Activated naive CD8-positive, alpha-beta T cell treated with anti-CD3 and anti-CD28 coated beads, Interleukin-2, amount 50 U/mL, for 16 hours (primary cell): ENCODE data around the gene ITPKB.
"Not testable (repeated sequence)": the region's sequence is repeated elsewhere in the genome, so short reads cannot be mapped to it uniquely, and the experiment has no call there.

Experiments
- DNase-seq: peaks from one replicate; pipeline ENCODE4 v3.0.0-alpha.2; 2020; ENCODE audit warnings: low read depth, low spot score

ITPKB gene

DNA sequence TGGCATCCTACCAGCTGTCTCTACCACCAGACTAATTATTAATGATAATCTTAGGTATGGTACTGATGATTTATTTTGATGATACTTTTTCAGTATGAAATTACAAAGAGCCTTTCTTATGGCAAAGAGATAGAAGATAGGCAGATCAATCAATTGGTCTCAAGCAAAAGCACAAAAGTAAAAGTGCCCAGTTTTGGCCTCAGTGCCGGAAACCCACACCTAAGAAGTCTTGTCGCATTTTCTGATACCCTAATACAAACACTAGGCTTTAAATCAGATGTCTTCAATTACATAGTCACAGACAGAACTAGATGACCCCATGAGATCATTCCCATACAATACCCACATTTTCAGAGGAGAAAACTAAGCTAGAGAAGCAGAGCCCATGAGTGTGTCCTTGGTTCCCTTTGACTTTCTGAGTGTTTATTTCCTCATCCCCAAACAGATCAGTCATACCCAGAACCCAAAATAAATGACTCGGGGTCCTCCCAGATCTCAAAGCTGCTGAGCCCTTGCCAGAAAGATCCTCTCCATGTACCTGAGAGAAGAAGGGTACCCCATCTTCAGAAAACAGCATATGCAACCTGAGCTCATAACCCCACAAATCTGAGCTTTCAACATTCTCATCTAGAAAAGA, 7.7 kb downstream of the ITPKB start:
- no peak for DNase-seq

DNA sequence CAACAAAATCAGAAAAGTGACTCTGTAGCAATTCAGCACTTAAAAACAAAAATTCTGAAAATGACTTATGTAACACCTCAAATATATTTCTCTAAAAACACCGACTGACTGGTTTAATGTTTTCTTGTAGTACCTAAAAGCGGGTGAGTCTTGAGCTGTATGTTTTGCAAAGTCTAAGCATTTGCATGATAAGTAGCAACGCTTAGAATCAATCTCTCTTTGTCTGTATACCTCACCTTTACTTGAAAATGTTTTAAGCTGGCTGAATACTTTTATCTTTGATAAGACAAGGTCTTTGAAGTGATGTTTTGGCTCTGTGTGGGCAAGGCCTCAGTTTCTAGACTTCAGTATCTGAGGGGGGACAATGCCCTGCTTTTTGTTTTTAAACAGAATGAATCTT, 8.2 kb downstream of the ITPKB start:
- DNase-seq = no peak

DNA sequence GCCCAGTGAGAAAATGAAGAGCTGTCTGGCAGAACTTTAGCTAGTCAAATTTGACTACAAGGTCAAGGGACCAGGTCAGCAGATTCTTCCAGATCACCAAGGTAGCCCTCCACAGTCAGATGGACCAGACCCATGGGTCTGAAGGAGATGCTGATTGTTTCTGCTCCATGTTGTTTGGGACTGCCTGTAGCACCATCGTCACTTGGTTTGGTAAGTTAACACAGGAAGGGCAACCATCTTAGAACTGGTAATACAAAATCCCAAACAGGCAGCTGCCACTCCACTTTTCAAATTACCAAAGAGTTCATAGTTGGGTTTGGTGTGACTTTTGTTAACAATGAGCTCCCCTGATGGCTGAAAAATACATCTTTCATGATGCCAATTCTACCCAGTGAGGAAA, 9.0 kb downstream of the ITPKB start:
- DNase-seq = no peak

DNA sequence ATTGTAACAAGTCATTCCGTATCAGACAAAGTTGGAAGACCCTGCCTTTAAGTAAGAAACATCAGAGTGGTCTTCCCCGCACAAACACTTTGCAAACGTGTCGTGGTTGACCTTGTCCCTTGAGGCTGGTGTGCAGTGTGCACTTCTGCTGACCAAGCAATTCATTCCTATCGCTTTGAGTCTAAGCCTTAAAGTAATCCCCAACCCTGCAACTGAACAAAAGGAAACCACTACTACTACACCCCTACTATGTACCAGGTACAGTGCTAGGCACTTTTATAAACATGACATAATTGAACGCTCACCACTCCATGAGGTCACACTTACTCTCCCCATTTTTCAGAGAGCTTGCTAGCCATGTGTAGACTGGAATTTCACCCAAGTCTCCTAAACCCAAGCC, 10.6 kb downstream of the ITPKB start:
- DNase-seq = no peak

DNA sequence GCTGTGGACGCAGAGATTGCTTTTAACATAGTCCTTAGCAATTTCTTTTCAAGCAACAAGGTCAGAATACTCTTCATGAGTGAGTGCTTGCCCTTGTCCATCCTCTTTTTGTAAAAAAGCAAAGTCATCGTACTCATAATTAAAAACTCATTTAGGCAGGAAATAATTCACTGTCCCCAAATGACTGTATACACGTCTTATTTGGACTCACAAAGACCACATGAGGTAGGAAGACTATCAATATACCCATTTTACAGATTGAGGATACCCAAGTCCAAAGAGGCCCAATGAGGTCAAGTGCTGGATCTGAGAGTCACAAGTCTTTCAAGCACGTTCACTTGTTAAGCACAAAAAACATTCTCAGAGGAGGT, 13.2 kb downstream of the ITPKB start:
- DNase-seq = no peak

DNA sequence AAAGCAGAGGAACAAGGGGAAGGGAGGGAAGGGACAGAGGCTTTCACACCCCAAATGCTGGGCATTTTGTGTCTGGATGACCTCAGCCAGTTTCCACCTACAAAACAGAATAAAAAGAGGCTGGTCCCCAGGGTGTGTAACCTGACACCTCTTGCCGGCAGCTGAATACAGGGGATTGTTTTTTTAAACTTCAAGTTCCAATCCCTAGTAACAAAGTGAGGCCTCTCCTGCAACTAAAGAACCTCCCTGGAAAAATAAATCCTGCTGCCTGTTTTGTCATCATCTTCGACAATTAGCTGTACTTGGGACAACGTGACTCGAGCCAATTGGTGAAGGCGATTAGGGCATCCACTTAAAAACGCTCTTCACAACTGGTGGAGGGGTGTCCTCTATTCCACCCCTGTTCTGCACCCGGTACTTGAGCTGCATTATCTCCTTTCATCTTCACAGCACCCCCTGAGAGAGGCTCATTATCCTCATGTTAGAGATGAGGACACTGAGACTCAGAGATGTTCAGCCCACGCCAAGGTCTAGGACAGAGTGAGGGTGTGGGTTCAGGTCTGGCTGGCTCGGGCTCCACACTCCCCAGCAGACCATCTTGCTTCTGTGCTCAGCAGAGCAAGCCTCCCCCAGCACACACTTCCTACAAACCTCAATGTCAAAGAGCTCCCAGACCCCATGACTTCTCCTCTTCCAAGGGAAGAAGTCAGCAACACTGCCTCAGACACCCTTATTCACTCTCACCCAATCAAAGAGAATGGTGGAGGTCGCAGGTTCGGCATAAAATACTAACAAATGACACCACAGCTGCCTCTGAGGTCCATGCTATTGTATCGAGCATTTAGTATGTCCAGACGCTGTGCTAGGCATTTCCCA, 15.2 kb downstream of the ITPKB start:
- DNase-seq = no peak

DNA sequence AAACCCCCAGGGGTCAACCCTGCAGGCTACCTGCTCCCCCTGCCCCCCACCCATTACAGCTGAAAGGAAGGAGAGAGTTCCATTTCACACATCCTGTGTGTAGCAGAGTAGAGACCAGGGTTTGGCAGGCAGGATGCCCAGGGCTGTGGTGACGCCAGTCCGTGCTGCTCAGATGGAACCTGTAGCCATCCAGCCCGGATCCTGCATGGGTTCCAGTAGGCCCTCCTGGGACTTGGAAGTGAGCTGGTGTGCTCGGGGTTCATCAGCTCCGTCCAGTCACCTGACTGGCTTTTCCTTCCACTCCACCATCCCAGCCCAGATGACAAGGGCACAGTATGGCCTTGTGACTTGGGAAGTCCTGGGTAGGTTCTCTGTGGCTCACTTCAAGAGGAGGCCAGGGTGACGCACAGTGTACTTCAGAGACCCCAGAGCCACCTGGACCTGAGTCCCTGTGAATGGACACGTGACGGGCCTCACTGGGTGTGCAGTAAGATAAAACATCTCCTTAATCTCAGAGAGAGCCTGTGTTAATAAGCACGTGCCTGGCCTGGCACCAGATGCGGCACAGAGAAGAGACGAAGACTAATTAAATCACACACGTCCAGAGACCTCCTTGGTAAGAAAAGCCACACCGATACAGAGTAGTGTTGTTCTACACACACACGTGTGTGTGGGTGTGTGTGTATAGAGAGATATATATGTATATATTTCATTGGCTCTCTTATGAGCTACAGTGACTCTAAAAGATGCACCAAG, 16.0 kb downstream of the ITPKB start:
- DNase-seq = no peak

DNA sequence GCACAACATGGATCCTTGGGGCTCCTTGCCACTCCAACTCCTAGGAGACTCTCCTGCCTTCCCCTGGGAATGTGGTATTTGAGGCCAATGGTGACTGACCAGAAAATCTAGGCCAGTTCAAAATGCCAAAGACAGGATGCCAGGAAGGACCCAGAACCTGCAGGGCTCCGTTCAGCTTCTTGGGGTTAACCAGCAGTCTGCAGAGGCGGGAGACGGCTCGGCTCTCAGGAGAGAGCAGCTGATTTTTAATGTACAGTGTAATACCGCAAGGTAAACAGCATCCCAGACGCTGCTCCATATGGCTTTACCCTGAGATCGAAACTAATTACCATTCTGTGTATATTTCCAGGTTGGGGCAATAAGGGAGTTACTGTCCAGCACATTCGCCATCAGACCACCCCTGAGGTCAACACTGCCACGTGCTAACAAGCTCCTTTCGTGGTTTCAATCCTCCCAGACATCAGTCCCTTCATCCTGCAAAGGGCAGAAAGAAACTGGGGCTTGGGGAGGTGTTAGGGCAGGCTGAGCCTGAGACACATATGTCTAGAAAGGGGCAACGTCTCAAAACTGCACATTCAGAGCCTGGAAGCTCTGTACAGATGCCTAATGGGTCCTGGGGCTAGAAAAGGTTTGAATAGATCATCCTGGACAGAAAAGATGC, 16.7 kb downstream of the ITPKB start:
- DNase-seq = no peak

DNA sequence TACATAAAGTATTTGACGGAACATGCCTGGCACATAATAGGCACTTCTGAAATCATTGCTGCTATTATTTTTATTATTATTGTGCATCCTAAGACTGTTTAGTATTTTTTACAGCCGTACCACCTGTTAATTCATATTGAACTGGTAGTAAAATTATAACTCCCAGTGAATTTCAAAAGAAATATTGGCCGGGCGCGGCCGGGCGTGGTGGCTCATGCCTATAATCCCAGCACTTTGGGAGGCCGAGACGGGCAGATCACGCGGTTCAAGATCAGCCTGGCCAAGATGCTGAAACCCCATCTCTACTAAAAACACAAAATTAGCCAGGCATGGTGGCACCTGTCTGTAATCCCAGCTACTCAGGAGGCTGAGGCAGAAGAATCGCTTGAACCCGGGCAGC, 18.5 kb downstream of the ITPKB start:
- DNase-seq = not testable (repeated sequence)

DNA sequence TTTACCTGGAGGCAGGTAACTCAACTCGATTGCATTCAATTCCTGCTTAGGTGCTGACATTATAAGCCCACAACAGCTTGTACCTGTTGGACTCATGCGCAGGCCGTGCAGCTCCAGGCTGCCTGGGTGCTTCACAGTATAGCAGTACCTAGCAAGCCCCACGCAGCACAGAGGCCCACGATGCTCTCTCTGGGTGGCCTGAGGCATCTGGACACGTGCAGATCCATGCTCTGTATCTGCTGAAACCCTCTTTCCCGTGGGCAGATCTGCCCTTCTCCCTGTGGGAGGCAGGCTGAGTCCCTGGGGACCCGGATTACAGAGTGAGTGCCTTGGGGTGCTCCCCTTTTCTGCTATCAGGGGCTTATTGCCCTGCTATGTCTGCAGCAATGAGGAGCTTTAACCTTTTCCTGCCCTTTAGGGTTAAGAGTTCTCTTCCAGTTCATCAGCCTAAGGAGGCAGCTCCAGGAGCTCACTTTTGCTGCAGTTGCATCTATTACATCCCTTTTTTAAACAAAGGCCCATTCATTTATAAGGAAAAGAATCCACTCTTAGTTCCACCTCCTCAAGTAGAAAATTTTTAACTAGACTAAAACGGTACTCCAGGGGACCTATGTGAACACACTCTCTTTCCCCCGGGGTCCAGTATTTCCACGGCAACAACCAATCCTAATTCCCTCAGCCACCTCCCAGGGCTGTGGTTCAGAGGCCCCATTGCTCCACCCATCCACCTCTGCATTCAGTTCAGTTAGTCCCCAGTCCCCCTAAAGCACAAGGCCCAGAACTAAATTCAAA, 19.3 kb downstream of the ITPKB start:
- DNase-seq = no peak

DNA sequence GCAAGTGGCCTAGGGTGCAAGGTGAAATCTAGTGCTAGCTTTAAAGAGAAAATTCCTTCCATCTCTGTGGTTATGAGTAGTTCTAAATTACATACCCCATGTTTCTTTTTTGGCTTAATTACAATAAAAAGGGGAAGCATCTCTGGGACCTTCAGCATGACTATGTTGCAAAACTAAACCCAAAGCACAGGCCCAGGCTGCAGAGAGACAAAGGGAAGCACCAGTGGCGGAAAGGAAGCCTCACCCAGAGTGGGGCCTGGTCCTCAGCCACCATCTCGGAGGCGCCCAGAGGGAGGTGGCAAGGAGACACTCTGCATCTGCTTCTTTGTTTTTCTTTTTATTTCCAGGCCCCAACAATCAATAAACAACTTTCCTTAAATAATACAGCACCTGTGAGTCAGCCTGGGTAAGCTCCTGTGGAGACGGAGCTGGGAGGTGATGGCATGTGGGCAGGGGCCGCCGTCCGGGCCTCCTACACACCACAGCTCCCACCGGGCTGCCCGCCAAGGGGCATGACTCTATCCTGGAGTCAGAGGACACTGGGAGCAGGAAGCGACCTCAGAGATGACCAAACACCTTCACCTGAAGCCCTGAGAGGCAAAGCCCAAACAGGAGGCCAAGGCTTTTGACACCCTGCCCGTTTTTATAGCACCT, 21.7 kb downstream of the ITPKB start:
- no peak for DNase-seq

DNA sequence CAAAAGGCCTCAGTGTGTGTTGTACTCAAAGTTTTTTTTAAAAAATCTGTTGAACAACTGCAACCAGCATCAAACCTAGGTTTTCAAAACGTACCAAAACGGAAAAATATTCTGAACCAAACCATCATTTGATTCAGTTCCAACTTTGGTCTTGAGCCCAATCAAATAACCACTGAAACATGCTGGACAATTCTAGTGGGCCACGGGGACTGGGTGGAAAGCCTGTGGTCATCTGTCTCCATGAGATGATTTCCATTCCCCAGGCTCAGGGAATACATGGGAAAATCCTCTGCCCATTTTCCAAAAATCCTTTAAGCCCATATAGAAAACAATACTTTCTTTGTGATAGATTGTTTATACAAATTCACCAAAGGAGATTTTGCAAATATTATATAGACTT, 22.5 kb downstream of the ITPKB start:
- DNase-seq = no peak

DNA sequence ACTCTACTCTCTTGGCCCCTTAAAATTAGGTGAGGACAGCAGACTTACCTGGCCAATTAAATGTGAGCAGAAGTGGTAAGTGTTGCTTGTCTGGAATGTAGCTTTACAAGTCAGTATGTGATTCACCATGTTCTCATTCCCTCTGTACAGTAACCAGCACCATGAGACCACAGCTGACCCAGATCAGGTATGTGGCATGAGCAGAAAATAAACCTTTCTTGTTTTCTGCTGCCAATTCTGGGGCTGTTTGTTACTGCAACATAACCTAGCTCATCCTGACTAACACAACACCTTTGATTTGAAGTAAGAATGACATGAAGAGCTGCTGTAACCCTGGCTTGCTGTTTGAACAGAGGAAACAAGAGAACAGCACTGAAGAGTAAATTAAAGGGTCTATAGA, 24.9 kb downstream of the ITPKB start:
- DNase-seq = no peak

DNA sequence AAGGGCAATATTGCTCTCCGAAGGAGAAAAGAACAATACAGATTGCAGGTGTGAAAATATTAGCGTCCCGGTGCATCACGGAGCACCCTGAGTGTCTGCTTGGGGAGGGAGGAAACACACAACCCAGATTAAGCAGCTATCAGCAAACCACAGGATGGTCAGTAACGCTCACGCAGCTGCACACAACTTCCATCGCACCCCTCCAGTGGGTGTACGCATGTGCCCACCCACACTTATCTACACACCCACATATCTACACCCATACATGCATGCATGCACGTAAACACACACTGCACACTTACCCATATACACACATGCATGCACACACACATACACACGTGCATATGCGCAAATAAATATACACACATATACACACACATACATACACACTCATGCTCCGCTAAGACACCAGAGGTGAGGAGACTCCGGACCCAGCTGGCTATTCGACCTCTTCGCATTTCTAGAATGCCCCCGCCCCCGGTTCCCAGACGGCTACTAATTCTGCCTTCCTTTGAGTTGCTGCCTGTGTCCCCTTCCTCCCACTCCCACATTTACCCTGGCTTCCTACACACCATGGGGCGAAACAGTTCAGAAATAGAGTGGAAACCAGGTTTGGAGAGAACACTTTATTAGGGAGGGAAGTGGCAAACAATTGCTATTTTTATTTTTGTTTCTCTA, 26.2 kb downstream of the ITPKB start:
- no peak for DNase-seq

DNA sequence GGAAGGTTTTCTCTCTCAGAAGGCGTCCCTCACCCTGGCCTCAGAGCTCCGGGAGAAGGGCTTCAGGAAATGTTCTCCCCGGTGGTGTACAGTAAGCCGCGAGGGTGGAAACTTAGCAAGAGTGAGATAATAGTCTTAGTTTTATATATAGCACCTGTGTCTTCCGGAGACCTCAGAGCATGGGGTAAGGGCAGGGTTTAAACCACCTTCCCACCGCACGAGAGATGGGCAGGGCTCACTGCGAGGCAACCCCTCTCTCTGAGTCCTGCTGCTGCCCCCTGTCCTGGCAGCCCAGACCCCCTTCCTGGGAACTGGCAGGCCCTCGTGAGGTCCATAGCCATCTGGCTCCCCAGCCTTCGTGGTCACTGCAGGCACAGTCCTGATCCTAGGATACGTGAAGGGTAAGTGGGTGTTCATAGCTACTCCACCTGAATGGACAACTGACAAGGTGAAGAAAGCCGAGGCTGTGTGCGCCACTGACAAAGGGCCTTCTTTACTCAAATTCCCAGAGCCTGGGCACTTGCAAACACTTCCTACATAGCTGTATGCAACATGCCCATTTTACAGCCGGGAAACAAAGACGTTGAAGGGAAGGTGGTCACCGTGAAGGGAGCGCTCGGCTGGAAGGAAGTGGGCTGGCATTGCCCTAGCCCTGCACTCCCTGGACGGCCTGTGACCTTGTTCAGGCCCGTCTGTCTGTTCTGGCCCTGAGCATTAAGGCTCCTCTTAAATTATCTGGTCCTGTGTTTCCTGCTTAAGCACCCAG, 26.9 kb downstream of the ITPKB start:
- DNase-seq = no peak

DNA sequence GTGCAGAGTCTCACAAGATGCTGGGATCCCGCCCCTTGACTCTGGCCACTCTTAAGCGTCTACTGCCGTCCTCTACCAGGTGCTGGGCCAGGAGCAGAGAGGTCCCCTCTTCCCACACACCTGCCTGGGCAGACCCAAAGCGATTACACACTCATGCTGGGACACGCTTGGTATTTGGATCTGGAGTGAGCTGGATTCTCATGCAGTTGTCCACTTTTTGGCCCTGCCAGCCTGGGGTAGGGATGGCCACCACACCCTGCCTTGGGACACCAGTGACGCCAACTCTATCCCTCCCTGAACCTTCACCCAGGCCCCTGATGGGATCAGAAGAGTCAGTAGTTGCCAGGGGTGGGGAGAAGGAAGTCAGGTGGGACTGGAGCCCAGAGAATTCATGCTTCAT, 28.6 kb downstream of the ITPKB start:
- no peak for DNase-seq

DNA sequence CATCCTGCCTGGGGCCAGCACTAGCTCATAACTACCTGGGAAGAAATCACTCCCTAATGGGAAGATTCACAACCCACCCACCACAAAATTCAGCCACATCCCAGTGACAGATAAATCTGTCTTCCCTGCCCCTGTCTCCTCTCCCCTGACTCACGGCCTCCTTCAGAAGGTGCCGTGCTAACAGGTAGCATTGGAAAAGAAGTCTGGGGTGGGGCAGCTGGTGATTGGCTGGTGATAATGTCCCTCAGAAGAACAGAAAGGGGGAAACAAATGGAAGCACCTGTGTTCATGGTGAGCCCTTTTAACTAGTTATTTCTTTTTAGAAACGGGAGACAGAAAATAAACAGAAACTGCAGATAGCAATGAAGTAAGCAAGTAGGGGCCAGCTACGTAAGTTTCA, 29.1 kb downstream of the ITPKB start:
- no peak for DNase-seq

DNA sequence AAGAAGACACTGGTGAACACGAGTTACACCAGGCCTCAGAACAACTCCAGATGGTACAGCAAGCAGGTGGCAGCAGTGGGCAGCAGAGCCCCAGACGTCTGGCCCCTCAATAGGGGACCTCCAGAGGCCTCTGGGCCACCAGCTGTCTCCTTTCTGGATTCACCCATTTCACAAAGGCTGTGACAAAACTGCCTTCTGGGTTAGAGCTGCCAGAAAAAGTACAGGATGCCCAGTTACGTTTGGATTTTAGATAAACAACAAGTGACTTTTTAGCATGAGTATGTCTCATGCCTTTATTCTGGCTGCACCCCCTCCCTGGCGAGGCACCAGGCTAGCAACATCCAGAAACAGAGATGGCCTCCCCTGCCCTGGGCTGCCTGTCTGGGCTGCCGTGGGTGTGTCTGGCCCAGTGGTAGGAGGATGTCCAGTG, 30.1 kb downstream of the ITPKB start:
- no peak for DNase-seq

DNA sequence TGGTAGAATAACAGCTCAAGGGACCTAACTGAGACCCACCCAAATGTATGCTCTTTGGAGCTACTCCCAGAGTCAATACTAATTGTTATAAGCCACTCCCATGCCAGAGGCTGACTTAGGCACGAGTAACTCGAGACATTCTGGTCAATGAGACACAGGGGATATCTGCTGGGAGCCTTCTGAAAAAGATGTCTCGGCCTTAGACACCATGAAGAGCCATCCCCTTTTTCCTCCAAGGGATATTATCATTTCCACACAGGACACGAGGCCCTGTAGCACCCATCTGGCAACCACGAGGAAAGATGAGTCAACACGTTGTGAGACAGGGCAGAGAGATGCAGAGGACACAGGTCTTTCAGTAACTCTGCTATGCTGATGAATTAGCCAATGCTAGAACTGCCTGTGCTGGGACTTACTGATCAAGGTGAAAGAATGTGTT, 30.7 kb downstream of the ITPKB start:
- no peak for DNase-seq
